ENCODE data around the gene DIP2C. TPM values are rescaled to one million over a fixed set of nuclear protein-coding genes. Genes with fewer than 3 reads are reported as not detected.

The DIP2C gene
- total and polyA plus RNA-seq, 2 donors from 2014 or later: 6.2 to 22.6 TPM

DNA sequence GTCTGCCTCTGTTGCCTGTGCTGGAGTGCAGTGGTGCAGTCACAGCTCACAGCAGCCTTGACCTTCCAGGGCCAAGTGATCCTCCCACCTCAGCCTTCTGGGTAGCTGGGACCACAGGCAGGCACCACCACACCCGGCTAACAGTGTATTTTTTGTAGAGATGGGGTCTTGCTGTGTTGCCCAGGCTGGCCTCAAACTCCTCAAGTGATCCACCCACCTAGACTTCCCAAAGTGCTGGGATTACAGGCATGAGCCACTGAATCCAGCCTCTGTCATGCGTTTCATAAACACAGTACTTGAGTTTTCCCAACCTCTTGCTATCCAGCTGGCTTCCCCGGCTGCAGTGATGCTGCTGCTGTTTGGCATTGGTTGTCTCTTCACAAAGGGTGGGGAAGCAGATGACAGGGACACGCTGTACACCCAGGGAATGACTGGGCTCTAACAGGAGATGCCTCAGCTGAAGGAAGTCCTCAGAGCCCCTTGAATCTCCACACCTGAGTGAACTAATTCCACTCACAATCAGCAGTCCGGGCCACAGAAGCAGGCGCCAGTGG lies 191.5 kb downstream of the DIP2C start:
- H3K4me1 ChIP-seq (ENCODE audit: control insufficient read depth in 2 of 3, insufficient read depth in 2 of 3, low read depth in 1 of 3, low read length in 3 of 3): peaks cover 0 to 6% (median 2%) of the 10 kb centered on the region in 3 donors
- no peak for FAIRE-seq

DNA sequence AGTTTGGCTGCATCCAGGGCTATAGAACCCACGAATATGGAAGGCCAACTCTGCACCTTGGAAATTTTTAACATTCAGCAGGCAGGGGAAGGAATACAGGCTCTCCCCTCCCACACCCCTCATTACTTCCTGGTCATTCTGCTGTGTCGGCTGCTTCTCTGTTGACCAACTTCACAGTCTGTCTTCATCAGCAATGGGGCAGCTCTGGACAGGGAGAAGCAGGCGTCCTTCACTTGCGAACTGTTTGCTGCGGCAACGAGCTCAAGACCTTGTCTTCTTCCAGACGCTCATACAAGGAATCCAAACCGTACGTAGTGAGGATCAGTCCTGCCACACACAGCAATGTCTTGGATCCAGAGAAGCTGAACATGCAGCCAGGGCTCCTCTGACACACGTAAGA lies 192.2 kb downstream of the DIP2C start:
- Histone ChIP-seq H3K36me3 (ENCODE audit: control insufficient read depth in 2 of 3, insufficient read depth in 3 of 3, low read length in 3 of 3) (no peaks in the 10 kb centered on the region), H3K4me3 (ENCODE audit: low read length in 3 of 3) (no peak overlapping the region), H3K9ac (ENCODE audit: low read length in 3 of 3) (no peak overlapping the region), H3K4me1 (ENCODE audit: control insufficient read depth in 2 of 3, insufficient read depth in 2 of 3, low read depth in 1 of 3, low read length in 3 of 3) (peaks cover 0 to 6% (median 2%) of the 10 kb centered on the region in 3 donors), H3K27ac (ENCODE audit: low read depth in 2 of 2, low read length in 2 of 2) (no peak overlapping the region), H3K27me3 (ENCODE audit: control insufficient read depth, insufficient read depth, low read length) (no peaks in the 10 kb centered on the region), H3K9me3 (ENCODE audit: control insufficient read depth in 2 of 3, insufficient read depth in 1 of 3, low read length in 3 of 3) (no peaks in the 10 kb centered on the region)
- TF ChIP-seq, protein P1, sequence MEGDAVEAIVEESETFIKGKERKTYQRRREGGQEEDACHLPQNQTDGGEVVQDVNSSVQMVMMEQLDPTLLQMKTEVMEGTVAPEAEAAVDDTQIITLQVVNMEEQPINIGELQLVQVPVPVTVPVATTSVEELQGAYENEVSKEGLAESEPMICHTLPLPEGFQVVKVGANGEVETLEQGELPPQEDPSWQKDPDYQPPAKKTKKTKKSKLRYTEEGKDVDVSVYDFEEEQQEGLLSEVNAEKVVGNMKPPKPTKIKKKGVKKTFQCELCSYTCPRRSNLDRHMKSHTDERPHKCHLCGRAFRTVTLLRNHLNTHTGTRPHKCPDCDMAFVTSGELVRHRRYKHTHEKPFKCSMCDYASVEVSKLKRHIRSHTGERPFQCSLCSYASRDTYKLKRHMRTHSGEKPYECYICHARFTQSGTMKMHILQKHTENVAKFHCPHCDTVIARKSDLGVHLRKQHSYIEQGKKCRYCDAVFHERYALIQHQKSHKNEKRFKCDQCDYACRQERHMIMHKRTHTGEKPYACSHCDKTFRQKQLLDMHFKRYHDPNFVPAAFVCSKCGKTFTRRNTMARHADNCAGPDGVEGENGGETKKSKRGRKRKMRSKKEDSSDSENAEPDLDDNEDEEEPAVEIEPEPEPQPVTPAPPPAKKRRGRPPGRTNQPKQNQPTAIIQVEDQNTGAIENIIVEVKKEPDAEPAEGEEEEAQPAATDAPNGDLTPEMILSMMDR (IDR thresholded peaks at IDR 0.05; ENCODE audit: borderline replicate concordance, extremely low read depth, insufficient read depth): no peak
- intact Hi-C loops (cut with DNase I): no loop called here
- DNase-seq (no peak), FAIRE-seq (no peak)

More for the DNA sequence above, 191.5 kb downstream of the DIP2C start:
- Histone ChIP-seq H3K4me3 (ENCODE audit: low read length in 3 of 3) (no peak overlapping the region), H3K27me3 (ENCODE audit: control insufficient read depth, insufficient read depth, low read length) (no peaks in the 10 kb centered on the region), H3K9ac (ENCODE audit: low read length in 3 of 3) (no peak overlapping the region), H3K36me3 (ENCODE audit: control insufficient read depth in 2 of 3, insufficient read depth in 3 of 3, low read length in 3 of 3) (no peaks in the 10 kb centered on the region), H3K9me3 (ENCODE audit: control insufficient read depth in 2 of 3, insufficient read depth in 1 of 3, low read length in 3 of 3) (no peaks in the 10 kb centered on the region), H3K27ac (ENCODE audit: low read depth in 2 of 2, low read length in 2 of 2) (no peak overlapping the region)
- TF ChIP-seq, protein P1 (IDR thresholded peaks at IDR 0.05; ENCODE audit: borderline replicate concordance, extremely low read depth, insufficient read depth): no peak
- intact Hi-C loops (cut with DNase I): no loop called here
- no peak for DNase-seq

DNA sequence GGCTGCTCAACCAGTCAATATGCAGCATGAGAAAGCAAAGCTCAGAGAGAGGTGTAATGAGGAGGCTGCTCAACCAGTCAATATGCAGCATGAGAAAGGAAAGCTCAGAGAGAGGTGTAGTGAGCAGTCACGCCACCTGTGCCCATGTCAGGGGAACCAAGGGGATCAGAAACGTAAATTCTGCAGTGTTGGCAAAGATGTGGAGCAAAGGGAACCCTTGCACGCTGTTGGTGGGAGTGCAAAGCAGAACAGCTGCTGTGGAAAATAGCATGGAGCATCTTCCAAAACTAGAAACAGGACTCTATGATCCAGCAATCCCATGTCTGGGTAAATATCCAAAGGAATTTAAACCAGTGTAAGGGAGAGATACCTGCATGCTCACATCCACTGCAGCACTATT lies 194.9 kb downstream of the DIP2C start:
- TF ChIP-seq, protein P1 (IDR thresholded peaks at IDR 0.05; ENCODE audit: borderline replicate concordance, extremely low read depth, insufficient read depth): no peak
- H3K27me3 ChIP-seq (ENCODE audit: control insufficient read depth, insufficient read depth, low read length): no peaks in the 10 kb centered on the region
- FAIRE-seq (no peak), DNase-seq (no peak)
- H3K4me1 ChIP-seq (ENCODE audit: control insufficient read depth in 2 of 3, insufficient read depth in 2 of 3, low read depth in 1 of 3, low read length in 3 of 3): no peaks in the 10 kb centered on the region
- no peaks in the 10 kb centered on the region for H3K9me3 ChIP-seq (ENCODE audit: control insufficient read depth in 2 of 3, insufficient read depth in 1 of 3, low read length in 3 of 3)
- no peak overlapping the region for H3K9ac ChIP-seq (ENCODE audit: low read length in 3 of 3)
- intact Hi-C loops (cut with DNase I): no loop called here
- no peak overlapping the region for H3K4me3 ChIP-seq (ENCODE audit: low read length in 3 of 3)
- no peak overlapping the region for H3K27ac ChIP-seq (ENCODE audit: low read depth in 2 of 2, low read length in 2 of 2)
- no peaks in the 10 kb centered on the region for H3K36me3 ChIP-seq (ENCODE audit: control insufficient read depth in 2 of 3, insufficient read depth in 3 of 3, low read length in 3 of 3)

DNA sequence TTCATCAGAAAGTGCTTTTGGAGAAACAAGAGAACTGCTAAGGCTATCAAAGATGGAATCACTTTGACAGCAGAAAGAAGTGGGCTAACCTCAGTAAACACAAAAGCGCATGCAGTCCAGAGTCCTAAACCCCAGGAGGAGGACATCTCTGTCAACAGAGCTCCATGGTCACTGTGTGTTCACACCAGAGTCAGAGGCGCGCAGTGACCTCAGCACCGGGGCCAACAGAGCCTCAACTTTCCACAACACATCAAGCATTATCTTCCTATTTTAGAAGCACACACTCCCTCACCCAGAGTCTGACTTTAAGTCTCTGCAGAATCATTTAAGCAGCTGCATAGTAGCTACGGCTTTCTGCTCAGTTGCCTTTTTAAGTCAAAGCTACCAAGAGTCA lies 195.3 kb downstream of the DIP2C start:
- FAIRE-seq (no peak), DNase-seq (peak in 1 of 5 donors; percentile 20)
- H3K27ac ChIP-seq (ENCODE audit: low read depth in 2 of 2, low read length in 2 of 2): no peak overlapping the region
- H3K4me3 ChIP-seq (ENCODE audit: low read length in 3 of 3): no peak overlapping the region
- H3K4me1 ChIP-seq (ENCODE audit: control insufficient read depth in 2 of 3, insufficient read depth in 2 of 3, low read depth in 1 of 3, low read length in 3 of 3): no peaks in the 10 kb centered on the region
- TF ChIP-seq, protein P1 (IDR thresholded peaks at IDR 0.05; ENCODE audit: borderline replicate concordance, extremely low read depth, insufficient read depth): no peak
- no peaks in the 10 kb centered on the region for H3K9me3 ChIP-seq (ENCODE audit: control insufficient read depth in 2 of 3, insufficient read depth in 1 of 3, low read length in 3 of 3)
- no peaks in the 10 kb centered on the region for H3K36me3 ChIP-seq (ENCODE audit: control insufficient read depth in 2 of 3, insufficient read depth in 3 of 3, low read length in 3 of 3)
- H3K27me3 ChIP-seq (ENCODE audit: control insufficient read depth, insufficient read depth, low read length): no peaks in the 10 kb centered on the region
- H3K9ac ChIP-seq (ENCODE audit: low read length in 3 of 3): no peak overlapping the region
- intact Hi-C loops (cut with DNase I): no loop called here

Data from kidney (tissue), 14 donors.